Measurements from ENCODE around the gene DUS2.
"Not testable (repeated sequence)": the region's sequence is repeated elsewhere in the genome, so short reads cannot be mapped to it uniquely, and the experiment has no call there.

The DUS2 gene

GRCh38 chr16:67998231-67998778 is 24.8 kb upstream of the DUS2 start:
- in situ Hi-C loops (cut with MboI; ENCODE audit: low sequenced_read_pairs): not testable (repeated sequence)

DNA sequence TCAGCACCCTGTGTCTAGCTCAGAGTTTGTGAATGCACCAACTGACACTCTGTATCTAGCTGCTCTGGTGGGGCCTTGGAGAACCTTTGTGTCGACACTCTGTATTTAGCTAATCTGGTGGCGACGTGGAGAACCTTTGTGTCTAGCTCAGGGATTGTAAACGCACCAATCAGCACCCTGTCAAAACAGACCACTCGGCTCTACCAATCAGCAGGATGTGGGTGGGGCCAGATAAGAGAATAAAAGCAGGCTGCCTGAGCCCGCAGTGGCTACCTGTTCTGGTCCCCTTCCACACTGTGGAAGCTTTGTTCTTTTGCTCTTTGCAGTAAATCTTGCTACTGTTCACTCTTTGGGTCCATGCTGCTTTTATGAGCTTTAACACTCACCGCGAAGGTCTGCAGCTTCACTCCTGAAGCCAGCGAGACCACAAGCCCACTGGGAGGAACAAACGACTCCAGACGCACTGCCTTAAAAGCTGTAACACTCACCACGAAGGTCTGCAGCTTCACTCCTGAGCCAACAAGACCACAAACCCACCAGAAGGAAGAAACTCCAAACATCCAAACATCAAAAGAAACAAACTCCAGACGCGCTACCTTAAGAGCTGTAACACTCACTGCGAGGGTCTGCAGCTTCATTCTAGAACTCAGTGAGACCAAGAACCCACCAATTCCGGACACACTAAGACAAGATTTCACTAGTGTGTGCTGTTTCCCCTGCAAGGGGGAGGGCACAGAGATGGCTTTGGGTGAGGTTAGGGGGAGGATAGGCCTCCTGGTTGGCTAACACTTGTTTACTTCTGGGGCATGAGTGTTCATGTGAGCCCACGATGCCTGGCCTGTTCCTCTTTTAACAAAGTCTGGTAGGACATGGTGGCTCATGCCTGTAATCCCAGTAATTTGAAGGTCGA is 24.1 kb upstream of the DUS2 start, which contains the start of gene DPEP2:
DPEP2 (minus strand) TSS at position 706 of the 910 bp plus-strand sequence. CDS start 6,272 bp downstream, outside the sequence.
- in situ Hi-C loops (cut with MboI; ENCODE audit: low sequenced_read_pairs): not testable (repeated sequence)

GRCh38 chr16:67999985-68000384 is 23.1 kb upstream of the DUS2 start:
- in situ Hi-C loops (cut with MboI; ENCODE audit: low sequenced_read_pairs): no loop called here

GRCh38 chr16:68000450-68000849 is 22.6 kb upstream of the DUS2 start:
- in situ Hi-C loops (cut with MboI; ENCODE audit: low sequenced_read_pairs): no loop called here

- in situ Hi-C loops (cut with MboI; ENCODE audit: low sequenced_read_pairs): no loop called here
Observed at GRCh38 chr16:68003031-68003430, 20.1 kb upstream of the DUS2 start.

- in situ Hi-C loops (cut with MboI; ENCODE audit: low sequenced_read_pairs): no loop called here
Observed at GRCh38 chr16:68005211-68005610, 17.9 kb upstream of the DUS2 start.

- in situ Hi-C loops (cut with MboI; ENCODE audit: low sequenced_read_pairs): no loop called here
Observed at GRCh38 chr16:68005786-68006286, 17.2 kb upstream of the DUS2 start.

DNA sequence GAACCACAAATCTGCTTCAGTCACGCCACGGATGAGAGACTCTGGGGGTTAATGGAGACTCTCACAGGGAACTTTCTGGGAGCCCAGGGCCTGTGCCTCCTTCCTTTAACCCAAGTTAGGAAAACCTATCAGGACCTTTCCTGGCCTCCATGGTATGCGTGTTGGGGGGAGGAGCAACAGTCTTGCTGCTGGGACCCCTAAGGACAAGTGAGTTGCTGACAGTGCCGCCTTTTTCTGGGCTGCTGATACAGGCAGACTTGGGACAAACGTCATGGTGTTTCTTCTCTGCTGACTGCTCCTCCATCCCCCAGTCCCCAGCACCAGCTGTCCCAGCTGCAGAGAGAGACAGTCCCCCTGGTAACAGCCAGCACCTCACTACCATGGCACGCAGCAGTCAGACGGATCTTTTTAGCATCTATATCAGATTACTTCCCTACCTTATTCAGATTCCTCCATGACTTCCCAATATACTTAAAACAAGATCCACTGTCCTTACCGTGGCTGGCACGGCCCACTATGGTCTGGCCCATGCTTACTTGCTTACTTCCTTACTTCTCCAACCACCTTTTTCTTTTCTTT is 13.8 kb upstream of the DUS2 start:
- in situ Hi-C loops (cut with MboI; ENCODE audit: low sequenced_read_pairs): no loop called here

- in situ Hi-C loops (cut with MboI; ENCODE audit: low sequenced_read_pairs): not testable (repeated sequence)
Observed at GRCh38 chr16:68009872-68010271, 13.2 kb upstream of the DUS2 start.

GRCh38 chr16:68013440-68013839 is 9.6 kb upstream of the DUS2 start:
- in situ Hi-C loops (cut with MboI; ENCODE audit: low sequenced_read_pairs): no loop called here

GRCh38 chr16:68015681-68016080 is 7.4 kb upstream of the DUS2 start, which contains the start of gene DPEP2NB:
Gene DPEP2NB, minus strand, starts transcription at chr16:68015911. Its CDS starts 141 bp downstream, at chr16:68015770.
- in situ Hi-C loops (cut with MboI; ENCODE audit: low sequenced_read_pairs): no loop called here

- in situ Hi-C loops (cut with MboI; ENCODE audit: low sequenced_read_pairs): no loop called here
Observed at GRCh38 chr16:68019167-68019680, 3.9 kb upstream of the DUS2 start.

- in situ Hi-C loops (cut with MboI; ENCODE audit: low sequenced_read_pairs): no loop called here
Observed at GRCh38 chr16:68021490-68021889, 1.6 kb upstream of the DUS2 start.

DNA sequence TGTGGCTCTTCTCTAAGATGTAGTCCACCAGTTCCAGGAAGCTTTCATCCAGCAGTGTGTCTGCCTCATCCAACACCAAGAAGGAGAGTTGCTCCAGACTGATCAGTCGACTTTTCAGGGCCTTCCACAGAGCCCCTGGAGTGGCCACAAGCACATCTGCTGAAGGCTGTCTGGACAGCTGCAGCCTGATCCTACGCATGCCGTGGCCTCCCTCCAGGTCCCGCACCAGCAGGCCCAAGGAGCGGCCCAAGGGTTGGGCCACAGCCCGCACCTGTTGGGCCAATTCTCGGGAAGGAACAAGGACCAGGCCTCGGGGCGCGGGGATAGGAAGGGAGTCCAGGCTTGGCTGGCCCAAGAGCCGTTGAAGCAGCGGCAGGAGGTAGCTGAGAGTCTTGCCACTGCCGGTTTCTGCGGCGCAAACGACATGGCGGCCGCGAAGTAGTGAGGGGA is 781 bp upstream of the DUS2 start:
- in situ Hi-C loops (cut with MboI; ENCODE audit: low sequenced_read_pairs): no loop called here

GRCh38 chr16:68028996-68029395 is 5.9 kb downstream of the DUS2 start:
- in situ Hi-C loops (cut with MboI; ENCODE audit: low sequenced_read_pairs): no loop called here

DNA sequence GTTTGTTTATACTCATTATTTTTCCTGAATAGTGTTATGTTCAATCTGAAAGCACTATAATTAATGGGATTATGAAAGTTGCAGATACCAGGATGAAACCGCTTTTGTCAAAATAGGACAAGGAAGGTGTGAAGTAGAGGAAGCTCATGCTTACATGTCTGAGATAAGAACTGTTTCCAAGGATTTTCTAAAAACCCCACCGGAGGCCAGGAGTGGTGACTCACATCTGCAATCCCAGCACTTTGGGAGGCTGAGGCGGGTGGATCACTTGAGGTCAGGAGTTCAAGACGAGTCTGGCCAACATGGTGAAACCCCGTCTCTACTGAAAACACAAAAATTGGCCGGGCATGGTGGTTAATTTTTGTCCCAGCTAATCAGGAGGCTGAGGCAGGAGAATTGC is 7.0 kb downstream of the DUS2 start:
- in situ Hi-C loops (cut with MboI; ENCODE audit: low sequenced_read_pairs): not testable (repeated sequence)

GRCh38 chr16:68031951-68032350 is 8.9 kb downstream of the DUS2 start:
- in situ Hi-C loops (cut with MboI; ENCODE audit: low sequenced_read_pairs): no loop called here

DNA sequence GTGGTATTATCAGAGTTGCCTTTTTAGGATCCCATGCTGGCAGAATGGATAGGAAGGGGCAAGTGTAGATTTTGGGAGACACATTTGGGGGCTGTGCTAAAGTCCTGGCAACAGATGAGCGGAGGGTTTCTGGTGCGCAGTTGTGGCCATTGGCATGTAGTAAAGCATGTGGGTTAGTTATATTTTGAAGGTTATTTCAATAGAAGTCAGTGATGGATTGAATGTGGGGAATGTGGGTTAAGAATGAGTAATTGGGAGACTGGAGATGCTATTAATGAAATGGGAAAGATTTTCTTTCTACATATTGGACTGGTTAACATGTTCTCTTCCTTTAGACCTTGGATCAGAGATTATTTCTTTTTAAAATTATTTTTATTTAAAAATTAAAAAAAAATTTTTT is 10.0 kb downstream of the DUS2 start:
- in situ Hi-C loops (cut with MboI; ENCODE audit: low sequenced_read_pairs): no loop called here

DNA sequence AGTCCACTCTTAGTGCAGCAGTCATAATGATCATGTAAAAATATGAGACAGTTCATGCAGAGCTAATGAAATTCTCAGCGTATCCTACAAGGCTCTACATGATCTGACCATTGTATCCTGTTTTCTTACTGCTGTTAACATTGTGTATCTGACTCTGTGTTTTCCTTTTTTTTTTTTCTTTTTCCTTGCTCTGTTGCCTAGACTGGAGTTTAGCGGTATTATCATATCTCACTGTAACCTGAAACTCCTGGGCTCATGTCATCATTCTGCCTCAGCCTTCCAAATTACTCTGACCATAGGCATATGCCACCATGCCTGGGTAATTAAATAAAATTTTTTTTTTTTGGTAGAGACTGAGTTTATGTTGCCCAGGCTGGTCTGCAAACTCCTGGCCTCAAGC is 12.1 kb downstream of the DUS2 start:
- in situ Hi-C loops (cut with MboI; ENCODE audit: low sequenced_read_pairs): no loop called here

DNA sequence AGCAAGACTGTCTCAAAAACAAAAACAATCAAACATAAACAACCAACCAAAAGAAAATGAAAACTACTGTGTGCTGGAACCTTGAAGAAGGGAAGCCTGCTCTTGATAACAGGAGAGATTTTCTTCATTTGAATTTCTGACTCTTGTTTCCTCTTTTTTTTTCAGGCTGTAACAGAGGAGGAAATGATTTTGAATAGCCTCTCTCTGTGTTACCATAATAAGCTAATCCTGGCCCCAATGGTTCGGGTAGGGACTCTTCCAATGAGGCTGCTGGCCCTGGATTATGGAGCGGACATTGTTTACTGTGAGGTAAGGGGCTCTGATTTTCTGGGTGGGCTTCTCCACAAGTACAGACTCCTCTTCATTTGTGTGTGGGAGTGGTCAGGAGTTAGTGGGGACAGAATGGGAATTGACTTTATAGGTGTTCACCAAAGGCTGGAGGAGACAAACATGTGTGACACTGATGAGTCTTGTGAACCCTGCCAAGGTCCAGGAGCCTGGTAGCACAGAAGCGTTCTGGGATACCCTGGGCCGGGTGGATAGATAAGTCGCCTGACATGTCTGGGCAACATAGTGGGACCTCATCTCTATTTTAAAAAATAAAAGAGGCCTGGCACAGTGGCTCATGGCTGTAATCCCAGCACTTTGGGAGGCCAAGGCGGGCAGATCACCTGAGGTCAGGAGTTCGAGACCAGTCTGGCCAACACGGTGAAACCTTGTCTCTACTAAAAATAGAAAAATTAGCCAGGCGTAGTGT is 14.9 kb downstream of the DUS2 start:
- in situ Hi-C loops (cut with MboI; ENCODE audit: low sequenced_read_pairs): no loop called here

All from hTERT RPE-1 (cell line).